ENCODE measurements around the gene NUBPL.

The NUBPL gene

GRCh38 chr14:31572955-31573354 lies 11.8 kb downstream of the NUBPL start:
- H3K4me3 ChIP-seq (ENCODE audit: low read length) = no peak overlapping the region
- TF ChIP-seq CTCF (conservative IDR thresholded peaks at IDR 0.05; ENCODE audit: low read length) = no peak
- no peak for DNase-seq (ENCODE audit: low read depth)

GRCh38 chr14:31576949-31577348 lies 15.7 kb downstream of the NUBPL start:
- H3K4me3 ChIP-seq (ENCODE audit: low read length) = no peak overlapping the region
- no peak for DNase-seq (ENCODE audit: low read depth)
- no peak for TF ChIP-seq CTCF (conservative IDR thresholded peaks at IDR 0.05; ENCODE audit: low read length)

- no peak for TF ChIP-seq CTCF (conservative IDR thresholded peaks at IDR 0.05; ENCODE audit: low read length)
- DNase-seq (ENCODE audit: low read depth) = peak; percentile 60
Observed at GRCh38 chr14:31578266-31578665, 17.1 kb downstream of the NUBPL start.

GRCh38 chr14:31578792-31579501 lies 17.7 kb downstream of the NUBPL start:
- DNase-seq (ENCODE audit: low read depth) = no peak
- H3K4me3 ChIP-seq (ENCODE audit: low read length) = no peak overlapping the region
- no peak for TF ChIP-seq CTCF (conservative IDR thresholded peaks at IDR 0.05; ENCODE audit: low read length)

More at GRCh38 chr14:31578266-31578665, 17.1 kb downstream of the NUBPL start:
- H3K4me3 ChIP-seq (ENCODE audit: low read length) = no peak overlapping the region

GRCh38 chr14:31580234-31580633 lies 19.0 kb downstream of the NUBPL start:
- TF ChIP-seq CTCF (conservative IDR thresholded peaks at IDR 0.05; ENCODE audit: low read length) = no peak
- no peak for DNase-seq (ENCODE audit: low read depth)
- no peak overlapping the region for H3K4me3 ChIP-seq (ENCODE audit: low read length)

- H3K4me3 ChIP-seq (ENCODE audit: low read length) = no peak overlapping the region
- no peak for TF ChIP-seq CTCF (conservative IDR thresholded peaks at IDR 0.05; ENCODE audit: low read length)
- peak; percentile 79 for DNase-seq (ENCODE audit: low read depth)
Observed at GRCh38 chr14:31582286-31582691, 21.1 kb downstream of the NUBPL start.

- no peak for TF ChIP-seq CTCF (conservative IDR thresholded peaks at IDR 0.05; ENCODE audit: low read length)
- no peak overlapping the region for H3K4me3 ChIP-seq (ENCODE audit: low read length)
- DNase-seq (ENCODE audit: low read depth) = no peak
Observed at GRCh38 chr14:31582836-31583452, 21.7 kb downstream of the NUBPL start.

Measured in AG10803 (cell line).